Loucy (cell line): Measurements from ENCODE around the gene TMTC2.

Experiments used
- H2AFZ ChIP-seq: fragments of 200-600 bp; sonication (generic); 2 replicates; pipeline ENCODE4 v1.6.0; 2016; ENCODE audit warnings: antibody characterized with exemption, mild to moderate bottlenecking, low read length, moderate library complexity
- H3F3A ChIP-seq: fragments of 200-600 bp; 2 replicates; pipeline ENCODE4 v1.6.0; 2016; ENCODE audit warnings: antibody characterized with exemption, low read depth, mild to moderate bottlenecking
- H3K27me3 ChIP-seq: fragments of 200-600 bp; sonication (generic); 2 replicates; pipeline ENCODE4 v1.6.1; 2014; ENCODE audit warnings: low read length, mild to moderate bottlenecking; ENCODE audit not compliant: insufficient read depth, poor library complexity, severe bottlenecking
- H3K36me3 ChIP-seq: fragments of 200-600 bp; sonication (generic); 2 replicates; pipeline ENCODE4 v1.6.1; 2016; ENCODE audit warnings: low read length; ENCODE audit not compliant: insufficient read depth
- H3K4me1 ChIP-seq: fragments of 200-600 bp; sonication (generic); 2 replicates; pipeline ENCODE4 v1.5.1; 2014; ENCODE audit warnings: low read length, mild to moderate bottlenecking; ENCODE audit not compliant: insufficient read depth, poor library complexity, severe bottlenecking
- H3K4me2 ChIP-seq: fragments of 200-600 bp; sonication (generic); 2 replicates; pipeline ENCODE4 v1.6.0; 2014; ENCODE audit warnings: antibody characterized with exemption, low read length, low read depth, mild to moderate bottlenecking; ENCODE audit not compliant: poor library complexity, severe bottlenecking
- H3K4me3 ChIP-seq: fragments of 200-600 bp; sonication (generic); 2 replicates; pipeline ENCODE4 v1.5.1; 2014; ENCODE audit warnings: low read length, mild to moderate bottlenecking, mixed read lengths; ENCODE audit not compliant: poor library complexity, severe bottlenecking
- H3K79me2 ChIP-seq: fragments of 200-600 bp; sonication (generic); 2 replicates; pipeline ENCODE4 v1.6.1; 2014; ENCODE audit warnings: low read length; ENCODE audit not compliant: insufficient read depth
- H3K9ac ChIP-seq: fragments of 200-600 bp; sonication (generic); 2 replicates; pipeline ENCODE4 v1.6.0; 2014; ENCODE audit warnings: mild to moderate bottlenecking, low read depth, low read length, moderate library complexity; ENCODE audit not compliant: poor library complexity, severe bottlenecking
- H3K9me2 ChIP-seq: fragments of 200-600 bp; sonication (generic); replicated peaks from 2 replicates; pipeline ENCODE4 v1.6.1; 2016; ENCODE audit warnings: low read depth, low read length, mixed read lengths
- H3K9me3 ChIP-seq: fragments of 200-600 bp; sonication (generic); 2 replicates; pipeline ENCODE4 v1.6.1; 2014; ENCODE audit warnings: mild to moderate bottlenecking, antibody characterized with exemption, low read length, low read depth; ENCODE audit not compliant: insufficient read depth
- H4K20me1 ChIP-seq: fragments of 200-600 bp; sonication (generic); 2 replicates; pipeline ENCODE4 v1.6.0; 2014; ENCODE audit warnings: antibody characterized with exemption, low read length, mild to moderate bottlenecking; ENCODE audit not compliant: insufficient read depth, poor library complexity, severe bottlenecking
- EZH2phosphoT487 ChIP-seq: fragments of 200-600 bp; IDR thresholded peaks from 2 replicates; pipeline ENCODE4 v1.6.1; 2018; ENCODE audit warnings: antibody characterized with exemption, mild to moderate bottlenecking, moderate library complexity, borderline replicate concordance
- TF ChIP-seq, protein P1 (sequence below): fragments of 200-600 bp; sonication (generic); conservative IDR thresholded peaks from 2 replicates; pipeline ENCODE4 v1.5.1; 2014; ENCODE audit warnings: mild to moderate bottlenecking, antibody characterized with exemption, low read length

Gene TMTC2

DNA sequence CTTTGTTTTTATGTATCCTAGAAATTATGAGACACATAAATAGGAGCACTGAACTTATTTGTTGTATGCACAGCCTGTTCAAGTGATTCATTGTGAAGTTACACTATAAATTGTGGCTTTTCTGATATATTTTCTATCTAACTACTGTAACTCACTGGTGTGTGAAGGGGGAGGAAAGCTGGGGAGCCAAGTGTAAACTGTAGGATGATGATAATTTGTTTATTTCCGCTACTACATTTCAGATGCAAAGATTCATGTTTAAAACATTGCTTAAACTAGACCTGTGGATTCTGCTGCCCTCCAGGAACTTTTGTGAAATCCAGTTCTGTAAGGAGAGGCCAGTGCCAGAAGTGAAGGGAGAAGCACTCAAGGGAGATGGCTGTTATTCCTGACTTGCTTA lies 3.3 kb downstream of the TMTC2 start:
- H2AFZ ChIP-seq = no peak overlapping the region
- no peaks in the 10 kb centered on the region for H3K36me3 ChIP-seq
- H3K4me3 ChIP-seq = no peak overlapping the region
- no peaks in the 10 kb centered on the region for H3K9me3 ChIP-seq
- no peak overlapping the region for H3K9ac ChIP-seq
- H3K4me1 ChIP-seq = no peaks in the 10 kb centered on the region
- no peak overlapping the region for H3K4me2 ChIP-seq
- no peaks in the 10 kb centered on the region for H3K27me3 ChIP-seq
- no peak for TF ChIP-seq EZH2phosphoT487
- TF ChIP-seq, protein P1, sequence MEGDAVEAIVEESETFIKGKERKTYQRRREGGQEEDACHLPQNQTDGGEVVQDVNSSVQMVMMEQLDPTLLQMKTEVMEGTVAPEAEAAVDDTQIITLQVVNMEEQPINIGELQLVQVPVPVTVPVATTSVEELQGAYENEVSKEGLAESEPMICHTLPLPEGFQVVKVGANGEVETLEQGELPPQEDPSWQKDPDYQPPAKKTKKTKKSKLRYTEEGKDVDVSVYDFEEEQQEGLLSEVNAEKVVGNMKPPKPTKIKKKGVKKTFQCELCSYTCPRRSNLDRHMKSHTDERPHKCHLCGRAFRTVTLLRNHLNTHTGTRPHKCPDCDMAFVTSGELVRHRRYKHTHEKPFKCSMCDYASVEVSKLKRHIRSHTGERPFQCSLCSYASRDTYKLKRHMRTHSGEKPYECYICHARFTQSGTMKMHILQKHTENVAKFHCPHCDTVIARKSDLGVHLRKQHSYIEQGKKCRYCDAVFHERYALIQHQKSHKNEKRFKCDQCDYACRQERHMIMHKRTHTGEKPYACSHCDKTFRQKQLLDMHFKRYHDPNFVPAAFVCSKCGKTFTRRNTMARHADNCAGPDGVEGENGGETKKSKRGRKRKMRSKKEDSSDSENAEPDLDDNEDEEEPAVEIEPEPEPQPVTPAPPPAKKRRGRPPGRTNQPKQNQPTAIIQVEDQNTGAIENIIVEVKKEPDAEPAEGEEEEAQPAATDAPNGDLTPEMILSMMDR = no peak
- no peaks in the 10 kb centered on the region for H4K20me1 ChIP-seq
- no peaks in the 10 kb centered on the region for H3K79me2 ChIP-seq
- no peaks in the 10 kb centered on the region for H3K9me2 ChIP-seq
- no peaks in the 10 kb centered on the region for H3F3A ChIP-seq

DNA sequence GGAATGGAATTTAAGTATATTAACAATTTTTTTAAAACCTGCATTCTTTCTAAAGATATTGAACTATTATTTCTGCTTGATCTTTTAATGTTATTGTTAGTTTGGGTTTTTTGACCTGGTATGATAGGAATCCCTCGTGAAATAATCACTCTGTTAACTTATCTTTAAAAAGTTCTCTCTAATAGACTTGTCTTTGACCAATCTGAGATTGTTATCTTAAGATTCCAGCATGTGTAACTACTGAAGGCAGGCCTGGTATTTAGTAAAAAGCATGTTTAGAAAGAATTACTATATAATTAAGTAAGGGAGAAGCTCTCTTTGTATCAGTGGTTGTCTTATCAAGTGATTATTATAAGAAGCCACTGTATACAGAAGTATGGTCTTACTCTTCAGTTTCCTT lies 4.8 kb downstream of the TMTC2 start:
- no peak overlapping the region for H3K4me2 ChIP-seq
- no peaks in the 10 kb centered on the region for H3K27me3 ChIP-seq
- H4K20me1 ChIP-seq = no peaks in the 10 kb centered on the region
- H3K9me3 ChIP-seq = no peaks in the 10 kb centered on the region
- TF ChIP-seq, protein P1 = no peak
- TF ChIP-seq EZH2phosphoT487 = no peak
- no peak overlapping the region for H3K9ac ChIP-seq
- no peaks in the 10 kb centered on the region for H3K36me3 ChIP-seq
- H3K9me2 ChIP-seq = no peaks in the 10 kb centered on the region
- no peaks in the 10 kb centered on the region for H3F3A ChIP-seq
- H2AFZ ChIP-seq = no peak overlapping the region
- H3K79me2 ChIP-seq = no peaks in the 10 kb centered on the region
- H3K4me3 ChIP-seq = no peak overlapping the region
- H3K4me1 ChIP-seq = no peaks in the 10 kb centered on the region

DNA sequence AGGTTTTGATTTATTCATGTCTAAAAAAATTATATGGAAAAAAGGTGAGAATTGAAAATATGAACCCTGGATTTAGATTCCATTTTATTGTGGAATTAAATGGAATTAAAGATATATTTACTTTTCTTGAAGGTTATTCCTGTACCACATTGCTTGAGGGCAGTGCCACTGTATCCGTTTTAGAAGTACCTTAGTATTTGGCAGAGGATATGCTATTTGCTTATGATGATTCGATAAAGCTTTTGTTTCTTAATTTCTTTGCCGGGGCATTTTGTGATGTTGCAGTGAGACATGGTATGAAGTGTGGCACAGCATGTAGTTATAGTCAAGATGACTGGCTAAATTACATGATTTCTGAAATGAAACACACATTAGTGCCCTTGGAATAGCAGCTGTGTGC lies 7.6 kb downstream of the TMTC2 start:
- Histone ChIP-seq H4K20me1 (no peaks in the 10 kb centered on the region), H3K4me1 (no peaks in the 10 kb centered on the region), H3K27me3 (no peaks in the 10 kb centered on the region), H3K36me3 (no peaks in the 10 kb centered on the region), H3K4me2 (no peak overlapping the region), H3K9ac (no peak overlapping the region), H3F3A (no peaks in the 10 kb centered on the region), H3K9me3 (no peaks in the 10 kb centered on the region), H3K9me2 (no peaks in the 10 kb centered on the region), H2AFZ (no peak overlapping the region), H3K4me3 (no peak overlapping the region), H3K79me2 (no peaks in the 10 kb centered on the region)
- TF ChIP-seq EZH2phosphoT487 = no peak
- TF ChIP-seq, protein P1 = no peak
